Loucy (cell line): ENCODE results near the gene TIMM10B.
A peak's percentile ranks its signal among the peaks of the same experiment; 100 is the strongest.

Source experiments
- H2AFZ ChIP-seq: fragments of 200-600 bp; sonication (generic); 2 replicates; pipeline ENCODE4 v1.6.0; 2016; ENCODE audit warnings: antibody characterized with exemption, mild to moderate bottlenecking, low read length, moderate library complexity
- H3F3A ChIP-seq: fragments of 200-600 bp; 2 replicates; pipeline ENCODE4 v1.6.0; 2016; ENCODE audit warnings: antibody characterized with exemption, low read depth, mild to moderate bottlenecking
- H3K27me3 ChIP-seq: fragments of 200-600 bp; sonication (generic); 2 replicates; pipeline ENCODE4 v1.6.1; 2014; ENCODE audit warnings: low read length, mild to moderate bottlenecking; ENCODE audit not compliant: insufficient read depth, poor library complexity, severe bottlenecking
- H3K36me3 ChIP-seq: fragments of 200-600 bp; sonication (generic); 2 replicates; pipeline ENCODE4 v1.6.1; 2016; ENCODE audit warnings: low read length; ENCODE audit not compliant: insufficient read depth
- H3K4me1 ChIP-seq: fragments of 200-600 bp; sonication (generic); 2 replicates; pipeline ENCODE4 v1.5.1; 2014; ENCODE audit warnings: low read length, mild to moderate bottlenecking; ENCODE audit not compliant: insufficient read depth, poor library complexity, severe bottlenecking
- H3K4me2 ChIP-seq: fragments of 200-600 bp; sonication (generic); 2 replicates; pipeline ENCODE4 v1.6.0; 2014; ENCODE audit warnings: antibody characterized with exemption, low read length, low read depth, mild to moderate bottlenecking; ENCODE audit not compliant: poor library complexity, severe bottlenecking
- H3K4me3 ChIP-seq: fragments of 200-600 bp; sonication (generic); 2 replicates; pipeline ENCODE4 v1.5.1; 2014; ENCODE audit warnings: low read length, mild to moderate bottlenecking, mixed read lengths; ENCODE audit not compliant: poor library complexity, severe bottlenecking
- H3K79me2 ChIP-seq: fragments of 200-600 bp; sonication (generic); 2 replicates; pipeline ENCODE4 v1.6.1; 2014; ENCODE audit warnings: low read length; ENCODE audit not compliant: insufficient read depth
- H3K9ac ChIP-seq: fragments of 200-600 bp; sonication (generic); 2 replicates; pipeline ENCODE4 v1.6.0; 2014; ENCODE audit warnings: mild to moderate bottlenecking, low read depth, low read length, moderate library complexity; ENCODE audit not compliant: poor library complexity, severe bottlenecking
- H3K9me2 ChIP-seq: fragments of 200-600 bp; sonication (generic); replicated peaks from 2 replicates; pipeline ENCODE4 v1.6.1; 2016; ENCODE audit warnings: low read depth, low read length, mixed read lengths
- H3K9me3 ChIP-seq: fragments of 200-600 bp; sonication (generic); 2 replicates; pipeline ENCODE4 v1.6.1; 2014; ENCODE audit warnings: mild to moderate bottlenecking, antibody characterized with exemption, low read length, low read depth; ENCODE audit not compliant: insufficient read depth
- H4K20me1 ChIP-seq: fragments of 200-600 bp; sonication (generic); 2 replicates; pipeline ENCODE4 v1.6.0; 2014; ENCODE audit warnings: antibody characterized with exemption, low read length, mild to moderate bottlenecking; ENCODE audit not compliant: insufficient read depth, poor library complexity, severe bottlenecking
- CTCF ChIP-seq: fragments of 200-600 bp; sonication (generic); conservative IDR thresholded peaks from 2 replicates; pipeline ENCODE4 v1.5.1; 2014; ENCODE audit warnings: mild to moderate bottlenecking, antibody characterized with exemption, low read length
- EZH2phosphoT487 ChIP-seq: fragments of 200-600 bp; IDR thresholded peaks from 2 replicates; pipeline ENCODE4 v1.6.1; 2018; ENCODE audit warnings: antibody characterized with exemption, mild to moderate bottlenecking, moderate library complexity, borderline replicate concordance

The TIMM10B gene

GRCh38 chr11:6476571-6476970, 4.7 kb upstream of the TIMM10B start:
- H3K9ac ChIP-seq: no peak overlapping the region
- H2AFZ ChIP-seq: no peak overlapping the region
- no peak overlapping the region for H3K4me2 ChIP-seq
- H3K79me2 ChIP-seq: peaks cover 30% of the 10 kb centered on the region
- peaks cover 15% of the 10 kb centered on the region; the same call in 1 of the 2 replicates for H3F3A ChIP-seq
- H3K9me3 ChIP-seq: no peaks in the 10 kb centered on the region
- peaks cover 23% of the 10 kb centered on the region for H3K4me1 ChIP-seq
- H4K20me1 ChIP-seq: peaks cover 11% of the 10 kb centered on the region
- no peaks in the 10 kb centered on the region for H3K9me2 ChIP-seq
- TF ChIP-seq CTCF: no peak
- TF ChIP-seq EZH2phosphoT487: no peak
- H3K4me3 ChIP-seq: no peak overlapping the region
- H3K36me3 ChIP-seq: no peaks in the 10 kb centered on the region; the same call in 1 of the 2 replicates
- H3K27me3 ChIP-seq: no peaks in the 10 kb centered on the region

- H3K9me2 ChIP-seq: no peaks in the 10 kb centered on the region
- no peaks in the 10 kb centered on the region for H3K27me3 ChIP-seq
- H3K36me3 ChIP-seq: peaks cover 5% of the 10 kb centered on the region; the same call in 1 of the 2 replicates
- H3K79me2 ChIP-seq: peaks cover 57% of the 10 kb centered on the region
- H3K9me3 ChIP-seq: no peaks in the 10 kb centered on the region
- no peak for TF ChIP-seq CTCF
- TF ChIP-seq EZH2phosphoT487: no peak
- peaks cover 4% of the 10 kb centered on the region; the same call in 1 of the 2 replicates for H3F3A ChIP-seq
- H3K4me1 ChIP-seq: peaks cover 33% of the 10 kb centered on the region
- H3K9ac ChIP-seq: peak overlapping the region; percentile 85
- peak overlapping the region; percentile 92 for H3K4me3 ChIP-seq
- peaks cover 33% of the 10 kb centered on the region for H4K20me1 ChIP-seq
- no peak overlapping the region for H2AFZ ChIP-seq
- H3K4me2 ChIP-seq: peak overlapping the region; percentile 96
Observed at GRCh38 chr11:6480299-6480914, 894 bp upstream of the TIMM10B start.

GRCh38 chr11:6481924-6482275, 599 bp downstream of the TIMM10B start:
- Histone ChIP-seq H3K4me3 (peak overlapping the region; percentile 92), H3K79me2 (peaks cover 57% of the 10 kb centered on the region), H3F3A (no peaks in the 10 kb centered on the region), H4K20me1 (peaks cover 33% of the 10 kb centered on the region), H2AFZ (peak overlapping the region; percentile 81; the same call in 1 of the 2 replicates), H3K4me1 (peaks cover 33% of the 10 kb centered on the region), H3K9ac (peak overlapping the region; percentile 85), H3K36me3 (peaks cover 5% of the 10 kb centered on the region; the same call in 1 of the 2 replicates), H3K27me3 (no peaks in the 10 kb centered on the region), H3K9me2 (no peaks in the 10 kb centered on the region), H3K4me2 (peak overlapping the region; percentile 92), H3K9me3 (no peaks in the 10 kb centered on the region)
- TF ChIP-seq EZH2phosphoT487 (no peak), CTCF (no peak)
